ENCODE measurements around the gene ECHS1. TPM values are rescaled to one million over a fixed set of nuclear protein-coding genes. Genes with fewer than 3 reads are reported as not detected.

The ECHS1 gene
- total RNA-seq, 1 donor: 56.1 TPM

GRCh38 chr10:133385214-133385613 is 12.1 kb upstream of the ECHS1 start:
- Histone ChIP-seq H2AFZ (ENCODE audit: low read length) (no peak overlapping the region), H3K4me2 (ENCODE audit: insufficient read depth, low read length) (no peak overlapping the region), H3K27me3 (ENCODE audit: insufficient read depth, low read length) (no peaks in the 10 kb centered on the region), H3K9me3 (ENCODE audit: low read depth, low read length) (no peaks in the 10 kb centered on the region), H4K20me1 (ENCODE audit: insufficient read depth, low read length) (no peaks in the 10 kb centered on the region), H3K4me1 (ENCODE audit: insufficient read depth, low read length) (no peaks in the 10 kb centered on the region), H3K27ac (ENCODE audit: low read depth, low read length) (no peak overlapping the region), H3K36me3 (ENCODE audit: insufficient read depth, low read length) (no peaks in the 10 kb centered on the region), H3K4me3 (ENCODE audit: insufficient read depth, low read length) (no peak overlapping the region), H3K79me2 (ENCODE audit: insufficient read depth, low read length) (no peaks in the 10 kb centered on the region)
- no peak for DNase-seq (ENCODE audit: insufficient read length, low spot score, missing footprints)
- no peak for TF ChIP-seq CTCF (IDR thresholded peaks at IDR 0.05; ENCODE audit: extremely low read depth, low read depth, low read length)

GRCh38 chr10:133384071-133384470 is 10.9 kb upstream of the ECHS1 start:
- Histone ChIP-seq H3K36me3 (ENCODE audit: insufficient read depth, low read length) (no peaks in the 10 kb centered on the region), H3K27me3 (ENCODE audit: insufficient read depth, low read length) (no peaks in the 10 kb centered on the region), H2AFZ (ENCODE audit: low read length) (no peak overlapping the region), H3K4me2 (ENCODE audit: insufficient read depth, low read length) (no peak overlapping the region), H3K27ac (ENCODE audit: low read depth, low read length) (no peak overlapping the region), H3K9me3 (ENCODE audit: low read depth, low read length) (no peaks in the 10 kb centered on the region), H4K20me1 (ENCODE audit: insufficient read depth, low read length) (no peaks in the 10 kb centered on the region), H3K79me2 (ENCODE audit: insufficient read depth, low read length) (no peaks in the 10 kb centered on the region), H3K4me1 (ENCODE audit: insufficient read depth, low read length) (no peaks in the 10 kb centered on the region), H3K4me3 (ENCODE audit: insufficient read depth, low read length) (no peak overlapping the region)
- TF ChIP-seq CTCF (IDR thresholded peaks at IDR 0.05; ENCODE audit: extremely low read depth, low read depth, low read length): no peak
- DNase-seq (ENCODE audit: insufficient read length, low spot score, missing footprints): no peak

GRCh38 chr10:133383551-133383950 is 10.4 kb upstream of the ECHS1 start:
- H3K4me1 ChIP-seq (ENCODE audit: insufficient read depth, low read length): no peaks in the 10 kb centered on the region
- no peak for DNase-seq (ENCODE audit: insufficient read length, low spot score, missing footprints)
- no peak overlapping the region for H3K4me3 ChIP-seq (ENCODE audit: insufficient read depth, low read length)
- no peaks in the 10 kb centered on the region for H4K20me1 ChIP-seq (ENCODE audit: insufficient read depth, low read length)
- no peak for TF ChIP-seq CTCF (IDR thresholded peaks at IDR 0.05; ENCODE audit: extremely low read depth, low read depth, low read length)
- no peaks in the 10 kb centered on the region for H3K36me3 ChIP-seq (ENCODE audit: insufficient read depth, low read length)
- H3K27ac ChIP-seq (ENCODE audit: low read depth, low read length): no peak overlapping the region
- no peaks in the 10 kb centered on the region for H3K79me2 ChIP-seq (ENCODE audit: insufficient read depth, low read length)
- no peaks in the 10 kb centered on the region for H3K9me3 ChIP-seq (ENCODE audit: low read depth, low read length)
- no peaks in the 10 kb centered on the region for H3K27me3 ChIP-seq (ENCODE audit: insufficient read depth, low read length)
- H2AFZ ChIP-seq (ENCODE audit: low read length): no peak overlapping the region
- no peak overlapping the region for H3K4me2 ChIP-seq (ENCODE audit: insufficient read depth, low read length)

- H3K9me3 ChIP-seq (ENCODE audit: low read depth, low read length): no peaks in the 10 kb centered on the region
- H3K79me2 ChIP-seq (ENCODE audit: insufficient read depth, low read length): no peaks in the 10 kb centered on the region
- H2AFZ ChIP-seq (ENCODE audit: low read length): no peak overlapping the region
- no peaks in the 10 kb centered on the region for H3K27me3 ChIP-seq (ENCODE audit: insufficient read depth, low read length)
- no peaks in the 10 kb centered on the region for H4K20me1 ChIP-seq (ENCODE audit: insufficient read depth, low read length)
- DNase-seq (ENCODE audit: insufficient read length, low spot score, missing footprints): no peak
- H3K4me3 ChIP-seq (ENCODE audit: insufficient read depth, low read length): no peak overlapping the region
- H3K4me2 ChIP-seq (ENCODE audit: insufficient read depth, low read length): no peak overlapping the region
- TF ChIP-seq CTCF (IDR thresholded peaks at IDR 0.05; ENCODE audit: extremely low read depth, low read depth, low read length): no peak
- no peaks in the 10 kb centered on the region for H3K36me3 ChIP-seq (ENCODE audit: insufficient read depth, low read length)
- H3K27ac ChIP-seq (ENCODE audit: low read depth, low read length): no peak overlapping the region
- no peaks in the 10 kb centered on the region for H3K4me1 ChIP-seq (ENCODE audit: insufficient read depth, low read length)
These were observed 7.9 kb upstream of the ECHS1 start for GRCh38 chr10:133381036-133381435.
